K562 (cell line): Measurements from ENCODE around the gene VPREB1. TPM values are rescaled to one million over a fixed set of nuclear protein-coding genes. Genes with fewer than 3 reads are reported as not detected.

Experiments used
- ATAC-seq: fragments of 200-7000 bp; cut with Tn5 transposase; 3 replicates; pipeline ENCODE4 v1.9.1; 2020; ENCODE audit warnings: moderate library complexity
- BruUV-seq: library from RNA; stranded (reverse); fragments of 400-500 nt; replicated peaks from 2 replicates; lab custom pipeline; 2021; lab: Mats Ljungman, UMichigan
- CTCF ChIA-PET: fragments of 300-600 bp; formaldehyde crosslinking; extraction: SDS; loops from one replicate; lab custom pipeline; 2021; ENCODE audit warnings: low intra/inter-chr PET ratio; lab: Yijun Ruan, JAX
- POLR2A ChIA-PET: fragments of 300-600, 350-650 bp; sonication (Branson Sonifier 250); formaldehyde crosslinking; extraction: SDS; loops from one replicate; lab custom pipeline; 2021; ENCODE audit warnings: antibody characterized with exemption, inconsistent platforms; lab: Yijun Ruan, JAX
- DNase-seq, 4 experiments: peaks; one replicate each; pipeline versions ENCODE4 v3.0.0 to v3.0.0-alpha.2; 2011 to 2018; ENCODE audit warnings: low spot score in 3 of 4, mixed read lengths in 3 of 4; ENCODE audit errors: extremely low read depth in 1 of 4
- FAIRE-seq: peaks from 2 replicates; lab custom pipeline; 2011; peaks lifted over from hg19 to GRCh38; lab: Jason Lieb, UNC
- H2AFZ ChIP-seq: 2 replicates; pipeline ENCODE4 v1.6.0; 2011; ENCODE audit warnings: low read depth, low read length, control low read depth, inconsistent platforms
- H3K27ac ChIP-seq: fragments of 200-600 bp; 3 replicates; pipeline ENCODE4 v1.8.0; 2011; ENCODE audit warnings: low read depth, mild to moderate bottlenecking, control low read depth, inconsistent platforms, low read length, moderate library complexity, mixed read lengths; ENCODE audit errors: extremely low read depth
- H3K27me3 ChIP-seq, 2 experiments: fragments of 300-600 bp in 1 of 2; 2 replicates in 1 of 2; 3 replicates in 1 of 2; pipeline versions ENCODE4 v1.6.0 to v1.8.0; 2011; ENCODE audit warnings: inconsistent platforms in 2 of 2, low read length in 2 of 2, mild to moderate bottlenecking in 1 of 2, mixed read lengths in 1 of 2, moderate library complexity in 1 of 2; ENCODE audit not compliant: control insufficient read depth in 2 of 2, insufficient read depth in 2 of 2
- H3K36me3 ChIP-seq: fragments of 300-600 bp; 3 replicates; pipeline ENCODE4 v1.8.0; 2011; ENCODE audit warnings: mild to moderate bottlenecking, low read length, inconsistent platforms; ENCODE audit not compliant: control insufficient read depth, insufficient read depth
- H3K4me1 ChIP-seq, 2 experiments: fragments of 200-600 bp in 1 of 2; replicated peaks in 1 of 2; 2 replicates in 1 of 2; 3 replicates in 1 of 2; pipeline versions ENCODE4 v1.5.1 to v1.8.0; 2011; ENCODE audit warnings: inconsistent platforms in 2 of 2, low read length in 2 of 2, mild to moderate bottlenecking in 1 of 2, mixed read lengths in 1 of 2, moderate library complexity in 1 of 2; ENCODE audit not compliant: control insufficient read depth in 2 of 2, insufficient read depth in 2 of 2
- H3K4me2 ChIP-seq: 2 replicates; pipeline ENCODE4 v1.6.1; 2011; ENCODE audit warnings: low read length, control low read depth, inconsistent platforms, mixed read lengths; ENCODE audit not compliant: insufficient read depth
- H3K4me3 ChIP-seq: fragments of 200-600 bp; sonication (generic), shearing (Covaris generic); 2 replicates; pipeline ENCODE4 v1.5.1; 2016; ENCODE audit warnings: control low read depth, inconsistent platforms
- H3K79me2 ChIP-seq: fragments of 200-600 bp; 3 replicates; pipeline ENCODE4 v1.8.0; 2011; ENCODE audit warnings: low read length, inconsistent platforms; ENCODE audit not compliant: control insufficient read depth, insufficient read depth
- H3K9ac ChIP-seq, 2 experiments: 2 replicates each; pipeline versions ENCODE4 v1.6.0 to v1.6.1; 2011; ENCODE audit warnings: low read depth in 2 of 2, low read length in 2 of 2, control low read depth in 1 of 2, inconsistent platforms in 1 of 2, mild to moderate bottlenecking in 1 of 2, mixed read lengths in 1 of 2; ENCODE audit not compliant: insufficient read depth in 1 of 2
- H3K9me1 ChIP-seq: one replicate; pipeline ENCODE4 v1.6.0; 2011; ENCODE audit warnings: inconsistent platforms, mild to moderate bottlenecking, low read length, moderate library complexity; ENCODE audit not compliant: control insufficient read depth, insufficient read depth
- H3K9me3 ChIP-seq: replicated peaks from 2 replicates; pipeline ENCODE4 v1.5.1; 2011; ENCODE audit warnings: low read depth, low read length, inconsistent platforms; ENCODE audit not compliant: control insufficient read depth, insufficient read depth
- H4K20me1 ChIP-seq: replicated peaks from 2 replicates; pipeline ENCODE4 v1.6.1; 2011; ENCODE audit warnings: low read length, inconsistent platforms, mixed read lengths; ENCODE audit not compliant: control insufficient read depth, insufficient read depth
- C11orf30 ChIP-seq: fragments of 450-650 bp; IDR thresholded peaks from 2 replicates; pipeline ENCODE4 v1.6.1; 2016; ENCODE audit warnings: low read depth, mild to moderate bottlenecking
- KDM4B ChIP-seq, 2 experiments: fragments of 450-650 bp in 1 of 2; sonication (generic) in 1 of 2; IDR thresholded peaks; 2 replicates each; pipeline ENCODE4 v1.6.1; 2016 to 2017; ENCODE audit warnings: borderline replicate concordance in 2 of 2, antibody characterized with exemption in 1 of 2, low read depth in 1 of 2, mild to moderate bottlenecking in 1 of 2
- MAFG ChIP-seq: fragments of 450-650 bp; conservative IDR thresholded peaks from 2 replicates; pipeline ENCODE4 v1.6.1; 2016; ENCODE audit warnings: missing genetic modification characterization, missing compliant biosample characterization
- ZNF76 ChIP-seq: fragments of 250-450 bp; sonication (Bioruptor Pico); IDR thresholded peaks from 2 replicates; pipeline ENCODE4 v1.4.0; 2020; ENCODE audit warnings: mild to moderate bottlenecking, moderate library complexity, borderline replicate concordance
- WGBS: fragments of 100-300 bp; shearing (Covaris generic); methylation state at CpG from one replicate; pipeline ENCODE4 v1.1.6; 2016; ENCODE audit warnings: low coverage, mixed read lengths; ENCODE audit not compliant: insufficient coverage; ENCODE audit errors: missing lambda C conversion rate; 5-methylcytosine and 5-hydroxymethylcytosine counted together
- in situ Hi-C: fragments of 300-500 bp; cut with MboI; formaldehyde crosslinking; loops from 4 replicates; pipeline ENCODE4 v1.15.0; 2018; ENCODE audit warnings: inconsistent platforms, mixed read lengths
- intact Hi-C: fragments of 100-400 bp; cut with micrococcal nuclease; formaldehyde crosslinking; loops from 2 replicates; pipeline ENCODE4 v1.14.2; 2022
- polyA plus RNA-seq, 8 experiments: library from polyadenylated mRNA; depleted of rRNA in 4 of 8; stranded (reverse) in 5 of 8; unstranded in 3 of 8; fragments of >200 nt; fragmentation: Nextera tagmentation in 2 of 8; fragmentation: Illumina TruSeq in 1 of 8; extraction: Ambion mirVana in 2 of 8; extraction: Trizol in 1 of 8; gene quantifications; 2 replicates each; pipeline versions ENCODE4 v1.2.1 to v1.2.3, GENCODE V29; 2011 to 2014; ENCODE audit warnings: inconsistent platforms in 1 of 8, missing spikeins in 1 of 8
- total RNA-seq, 7 experiments: library from RNA; depleted of rRNA in 6 of 7; stranded (reverse); fragments of >200 nt in 6 of 7; fragmentation: Illumina TruSeq in 2 of 7; extraction: Trizol in 2 of 7; gene quantifications; 2 replicates each; pipeline versions ENCODE4 v1.2.1 to v1.2.3, GENCODE V29; 2011 to 2021; ENCODE audit warnings: low replicate concordance in 1 of 7
- TF ChIP-seq, protein P1 (sequence below): fragments of 250-450 bp; sonication (Bioruptor Pico); IDR thresholded peaks from 2 replicates; pipeline ENCODE4 v1.4.0; 2020
- TF ChIP-seq, protein P2 (sequence below): fragments of 250-450 bp; sonication (Bioruptor Pico); IDR thresholded peaks from 2 replicates; pipeline ENCODE4 v1.5.0; 2022; ENCODE audit warnings: mild to moderate bottlenecking
- TF ChIP-seq, protein P3 (sequence below), 2 experiments: fragments of 450-650 bp in 1 of 2; IDR thresholded peaks; 2 replicates each; pipeline ENCODE4 v1.6.1; 2011 to 2017; ENCODE audit warnings: low read depth in 2 of 2, antibody characterized with exemption in 1 of 2, borderline replicate concordance in 1 of 2, low read length in 1 of 2, mild to moderate bottlenecking in 1 of 2, mixed read lengths in 1 of 2; ENCODE audit not compliant: control insufficient read depth in 1 of 2

VPREB1 gene
- total and polyA plus RNA-seq, 9 of the 15 experiments (the other 6 are each of a cell fraction or from before 2014, with no cell fraction given), result not detected

DNA sequence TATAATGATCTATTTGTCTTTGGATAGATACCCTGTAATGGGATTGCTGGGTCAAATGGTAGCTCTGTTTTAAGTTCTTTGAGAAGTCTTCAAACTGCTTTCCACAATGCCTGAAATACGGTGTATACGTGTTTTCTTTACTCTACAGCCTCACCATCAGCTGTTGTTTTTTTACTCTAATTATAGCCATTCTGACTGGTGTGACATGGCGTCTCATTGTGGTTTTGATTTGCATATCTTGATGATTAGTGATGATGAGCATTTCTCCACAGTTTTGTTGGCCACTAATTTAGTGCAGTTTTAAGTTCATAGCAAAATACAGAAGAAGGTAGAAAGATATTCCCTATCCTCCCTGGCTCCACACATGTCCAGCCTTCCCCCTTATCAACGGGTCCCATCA lies 26.3 kb upstream of the VPREB1 start:
- no peaks in the 10 kb centered on the region for H3K9me3 ChIP-seq
- no peaks in the 10 kb centered on the region for H3K79me2 ChIP-seq
- FAIRE-seq (no peak), DNase-seq (peak in 1 of 4 experiments; percentile 39), ATAC-seq (no peak)
- no TSS peak for BruUV-seq
- ChIA-PET CTCF (no interaction called here), POLR2A (interaction anchor here (0.7 to 2.0 kb wide), 6 partner anchors 9 to 122 kb away, joined by 3 to 7 read pairs (median 5); no protein-coding TSS in a partner anchor)
- H3K27me3 ChIP-seq, result peaks cover 17 to 40% of the 10 kb centered on the region in 2 experiments; a peak in 4 of 5 replicates
- no peaks in the 10 kb centered on the region for H3K9me1 ChIP-seq
- H3K9ac ChIP-seq, result no peak overlapping the region
- H2AFZ ChIP-seq, result no peak overlapping the region
- 0 out of 5 replicates have a peak, but pooled peaks cover 0 to 2% of the 10 kb centered on the region in 2 experiments for H3K4me1 ChIP-seq
- under 1% methylated on average over 4 of the region's 4 CpGs for WGBS
- no peaks in the 10 kb centered on the region for H3K36me3 ChIP-seq
- H3K4me3 ChIP-seq, result no peak overlapping the region
- no peak overlapping the region for H3K27ac ChIP-seq
- intact Hi-C loops (loop anchor here (2.0 to 10.0 kb wide), 2 partner anchors 116 to 646 kb away; no protein-coding TSS in a partner anchor), in situ Hi-C loops (loop anchor here (5.0 kb wide), 1 partner anchor 124 kb away; no protein-coding TSS in a partner anchor)
- peaks cover 3% of the 10 kb centered on the region for H4K20me1 ChIP-seq
- no peak overlapping the region for H3K4me2 ChIP-seq
- TF ChIP-seq, protein P1, sequence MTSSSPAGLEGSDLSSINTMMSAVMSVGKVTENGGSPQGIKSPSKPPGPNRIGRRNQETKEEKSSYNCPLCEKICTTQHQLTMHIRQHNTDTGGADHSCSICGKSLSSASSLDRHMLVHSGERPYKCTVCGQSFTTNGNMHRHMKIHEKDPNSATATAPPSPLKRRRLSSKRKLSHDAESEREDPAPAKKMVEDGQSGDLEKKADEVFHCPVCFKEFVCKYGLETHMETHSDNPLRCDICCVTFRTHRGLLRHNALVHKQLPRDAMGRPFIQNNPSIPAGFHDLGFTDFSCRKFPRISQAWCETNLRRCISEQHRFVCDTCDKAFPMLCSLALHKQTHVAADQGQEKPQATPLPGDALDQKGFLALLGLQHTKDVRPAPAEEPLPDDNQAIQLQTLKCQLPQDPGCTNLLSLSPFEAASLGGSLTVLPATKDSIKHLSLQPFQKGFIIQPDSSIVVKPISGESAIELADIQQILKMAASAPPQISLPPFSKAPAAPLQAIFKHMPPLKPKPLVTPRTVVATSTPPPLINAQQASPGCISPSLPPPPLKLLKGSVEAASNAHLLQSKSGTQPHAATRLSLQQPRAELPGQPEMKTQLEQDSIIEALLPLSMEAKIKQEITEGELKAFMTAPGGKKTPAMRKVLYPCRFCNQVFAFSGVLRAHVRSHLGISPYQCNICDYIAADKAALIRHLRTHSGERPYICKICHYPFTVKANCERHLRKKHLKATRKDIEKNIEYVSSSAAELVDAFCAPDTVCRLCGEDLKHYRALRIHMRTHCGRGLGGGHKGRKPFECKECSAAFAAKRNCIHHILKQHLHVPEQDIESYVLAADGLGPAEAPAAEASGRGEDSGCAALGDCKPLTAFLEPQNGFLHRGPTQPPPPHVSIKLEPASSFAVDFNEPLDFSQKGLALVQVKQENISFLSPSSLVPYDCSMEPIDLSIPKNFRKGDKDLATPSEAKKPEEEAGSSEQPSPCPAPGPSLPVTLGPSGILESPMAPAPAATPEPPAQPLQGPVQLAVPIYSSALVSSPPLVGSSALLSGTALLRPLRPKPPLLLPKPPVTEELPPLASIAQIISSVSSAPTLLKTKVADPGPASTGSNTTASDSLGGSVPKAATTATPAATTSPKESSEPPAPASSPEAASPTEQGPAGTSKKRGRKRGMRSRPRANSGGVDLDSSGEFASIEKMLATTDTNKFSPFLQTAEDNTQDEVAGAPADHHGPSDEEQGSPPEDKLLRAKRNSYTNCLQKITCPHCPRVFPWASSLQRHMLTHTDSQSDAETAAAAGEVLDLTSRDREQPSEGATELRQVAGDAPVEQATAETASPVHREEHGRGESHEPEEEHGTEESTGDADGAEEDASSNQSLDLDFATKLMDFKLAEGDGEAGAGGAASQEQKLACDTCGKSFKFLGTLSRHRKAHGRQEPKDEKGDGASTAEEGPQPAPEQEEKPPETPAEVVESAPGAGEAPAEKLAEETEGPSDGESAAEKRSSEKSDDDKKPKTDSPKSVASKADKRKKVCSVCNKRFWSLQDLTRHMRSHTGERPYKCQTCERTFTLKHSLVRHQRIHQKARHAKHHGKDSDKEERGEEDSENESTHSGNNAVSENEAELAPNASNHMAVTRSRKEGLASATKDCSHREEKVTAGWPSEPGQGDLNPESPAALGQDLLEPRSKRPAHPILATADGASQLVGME (CRISPR knock-in tag), result 0 out of 2 replicates have a peak, but pooled peaks have one; percentile 13
- TF ChIP-seq C11orf30, result no peak
- 0 out of 2 replicates have a peak, but pooled peaks have one; percentile 15 for TF ChIP-seq ZNF76 (CRISPR knock-in tag)
- no peak for TF ChIP-seq MAFG
- TF ChIP-seq, protein P2, sequence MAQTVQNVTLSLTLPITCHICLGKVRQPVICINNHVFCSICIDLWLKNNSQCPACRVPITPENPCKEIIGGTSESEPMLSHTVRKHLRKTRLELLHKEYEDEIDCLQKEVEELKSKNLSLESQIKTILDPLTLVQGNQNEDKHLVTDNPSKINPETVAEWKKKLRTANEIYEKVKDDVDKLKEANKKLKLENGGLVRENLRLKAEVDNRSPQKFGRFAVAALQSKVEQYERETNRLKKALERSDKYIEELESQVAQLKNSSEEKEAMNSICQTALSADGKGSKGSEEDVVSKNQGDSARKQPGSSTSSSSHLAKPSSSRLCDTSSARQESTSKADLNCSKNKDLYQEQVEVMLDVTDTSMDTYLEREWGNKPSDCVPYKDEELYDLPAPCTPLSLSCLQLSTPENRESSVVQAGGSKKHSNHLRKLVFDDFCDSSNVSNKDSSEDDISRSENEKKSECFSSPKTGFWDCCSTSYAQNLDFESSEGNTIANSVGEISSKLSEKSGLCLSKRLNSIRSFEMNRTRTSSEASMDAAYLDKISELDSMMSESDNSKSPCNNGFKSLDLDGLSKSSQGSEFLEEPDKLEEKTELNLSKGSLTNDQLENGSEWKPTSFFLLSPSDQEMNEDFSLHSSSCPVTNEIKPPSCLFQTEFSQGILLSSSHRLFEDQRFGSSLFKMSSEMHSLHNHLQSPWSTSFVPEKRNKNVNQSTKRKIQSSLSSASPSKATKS, result 0 out of 2 replicates have a peak, but pooled peaks have one; percentile 31
- TF ChIP-seq, protein P3, sequence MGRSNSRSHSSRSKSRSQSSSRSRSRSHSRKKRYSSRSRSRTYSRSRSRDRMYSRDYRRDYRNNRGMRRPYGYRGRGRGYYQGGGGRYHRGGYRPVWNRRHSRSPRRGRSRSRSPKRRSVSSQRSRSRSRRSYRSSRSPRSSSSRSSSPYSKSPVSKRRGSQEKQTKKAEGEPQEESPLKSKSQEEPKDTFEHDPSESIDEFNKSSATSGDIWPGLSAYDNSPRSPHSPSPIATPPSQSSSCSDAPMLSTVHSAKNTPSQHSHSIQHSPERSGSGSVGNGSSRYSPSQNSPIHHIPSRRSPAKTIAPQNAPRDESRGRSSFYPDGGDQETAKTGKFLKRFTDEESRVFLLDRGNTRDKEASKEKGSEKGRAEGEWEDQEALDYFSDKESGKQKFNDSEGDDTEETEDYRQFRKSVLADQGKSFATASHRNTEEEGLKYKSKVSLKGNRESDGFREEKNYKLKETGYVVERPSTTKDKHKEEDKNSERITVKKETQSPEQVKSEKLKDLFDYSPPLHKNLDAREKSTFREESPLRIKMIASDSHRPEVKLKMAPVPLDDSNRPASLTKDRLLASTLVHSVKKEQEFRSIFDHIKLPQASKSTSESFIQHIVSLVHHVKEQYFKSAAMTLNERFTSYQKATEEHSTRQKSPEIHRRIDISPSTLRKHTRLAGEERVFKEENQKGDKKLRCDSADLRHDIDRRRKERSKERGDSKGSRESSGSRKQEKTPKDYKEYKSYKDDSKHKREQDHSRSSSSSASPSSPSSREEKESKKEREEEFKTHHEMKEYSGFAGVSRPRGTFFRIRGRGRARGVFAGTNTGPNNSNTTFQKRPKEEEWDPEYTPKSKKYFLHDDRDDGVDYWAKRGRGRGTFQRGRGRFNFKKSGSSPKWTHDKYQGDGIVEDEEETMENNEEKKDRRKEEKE (IDR thresholded peaks at IDR 0.05; ENCODE audit: borderline replicate concordance in 1 of 2, control insufficient read depth in 1 of 2, low read depth in 2 of 2, low read length in 1 of 2), result no peak
- no peak for TF ChIP-seq KDM4B (IDR thresholded peaks at IDR 0.05; ENCODE audit: borderline replicate concordance in 2 of 2, low read depth in 1 of 2)
